HG03103 (cell line): ENCODE data around the gene DHRS13.
A peak's percentile ranks its signal among the peaks of the same experiment; 100 is the strongest.
"Not testable (repeated sequence)": the region's sequence is repeated elsewhere in the genome, so short reads cannot be mapped to it uniquely, and the experiment has no call there.

Experiments
- ATAC-seq: cut with Tn5 transposase; IDR thresholded peaks from one replicate; pipeline ENCODE4 v1.9.1; 2021; ENCODE audit warnings: low read depth; ENCODE audit not compliant: unreplicated experiment

The DHRS13 gene

DNA sequence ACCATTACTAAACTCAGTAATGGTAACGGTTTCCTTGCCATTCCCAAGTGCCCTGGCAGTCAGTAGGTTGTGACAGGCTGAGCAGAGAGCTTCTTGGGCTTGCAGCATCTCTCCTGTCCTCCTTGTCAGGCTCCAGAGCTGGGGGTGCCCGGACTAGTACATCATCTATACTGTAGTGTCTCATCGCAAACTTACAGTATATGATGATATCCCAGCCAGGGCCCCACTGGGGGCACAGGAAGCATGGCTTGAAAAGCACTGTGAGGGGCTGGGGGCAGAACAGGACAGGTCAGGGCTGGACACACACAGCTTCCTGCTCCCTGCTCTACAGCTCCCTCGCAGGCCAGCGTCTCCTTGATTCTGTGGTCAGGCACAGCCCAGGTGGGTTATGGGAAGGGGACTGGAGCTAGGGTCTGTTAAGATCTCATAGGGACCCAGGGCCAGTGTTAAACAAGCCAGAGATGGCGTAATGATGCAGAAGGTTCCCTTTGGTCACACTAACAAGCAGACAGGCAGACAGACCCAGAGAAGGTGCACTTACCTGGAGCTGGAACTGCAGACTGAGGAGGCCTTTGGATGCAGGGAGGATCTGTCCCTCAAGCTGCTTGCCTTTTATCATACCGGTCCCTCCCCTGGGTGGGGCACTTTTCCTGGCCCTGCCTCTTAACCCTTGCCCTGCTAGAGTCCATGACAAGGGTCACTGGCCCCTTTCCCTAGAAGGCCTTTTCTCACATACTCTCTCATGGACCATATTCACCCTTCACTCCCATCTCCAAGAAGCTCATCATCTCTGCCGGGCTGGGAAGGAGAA lies 41.3 kb downstream of the DHRS13 start:
- ATAC-seq: no peak

DNA sequence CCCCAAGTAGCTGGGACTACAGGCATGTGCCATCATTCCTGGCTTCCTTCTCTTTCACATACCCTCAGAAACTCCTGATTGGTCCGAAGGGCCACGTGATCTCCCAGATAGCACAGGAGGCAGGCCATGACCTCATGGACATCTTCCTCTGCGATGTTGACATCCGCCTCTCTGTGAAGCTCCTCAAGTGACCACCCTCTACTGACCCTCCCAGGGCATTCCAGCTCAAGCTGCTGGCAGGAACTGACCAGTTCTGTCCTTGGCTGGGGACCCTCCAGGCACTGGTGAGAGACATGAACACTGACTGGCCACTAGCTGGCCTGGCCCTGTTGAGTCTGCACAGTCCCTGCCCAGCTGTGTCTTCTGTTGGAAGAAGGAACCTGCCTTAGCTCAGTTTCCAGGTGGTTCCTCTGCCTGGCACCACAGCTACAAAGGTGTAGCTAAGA lies 42.5 kb downstream of the DHRS13 start:
- ATAC-seq: no peak

DNA sequence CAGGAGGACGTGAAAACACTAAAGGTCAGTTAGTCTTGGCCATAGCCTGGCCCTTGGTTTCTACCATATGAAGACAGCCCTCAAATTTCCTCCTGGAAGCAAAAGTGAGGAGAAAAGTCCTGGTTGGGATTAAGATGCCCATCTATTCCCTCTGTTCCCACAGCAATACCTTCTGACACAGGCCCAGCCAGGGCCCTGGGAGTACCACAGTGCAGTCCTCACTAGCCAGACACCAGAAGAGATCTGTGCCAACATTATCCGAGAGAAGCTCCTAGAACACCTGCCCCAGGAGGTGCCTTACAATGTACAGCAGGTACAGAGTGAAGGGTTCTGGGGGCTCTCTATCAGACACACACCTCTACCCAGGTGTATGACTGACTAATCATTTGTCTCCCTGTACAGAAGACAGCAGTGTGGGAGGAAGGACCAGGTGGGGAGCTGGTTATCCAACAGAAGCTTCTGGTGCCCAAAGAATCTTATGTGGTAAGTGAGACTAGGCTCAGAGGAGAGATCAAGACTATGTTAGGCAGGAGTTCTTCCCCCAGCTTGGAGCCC lies 44.0 kb downstream of the DHRS13 start:
- no peak for ATAC-seq

- no peak for ATAC-seq
Observed at GRCh38 chr17:28857905-28858800, 44.7 kb downstream of the DHRS13 start.

DNA sequence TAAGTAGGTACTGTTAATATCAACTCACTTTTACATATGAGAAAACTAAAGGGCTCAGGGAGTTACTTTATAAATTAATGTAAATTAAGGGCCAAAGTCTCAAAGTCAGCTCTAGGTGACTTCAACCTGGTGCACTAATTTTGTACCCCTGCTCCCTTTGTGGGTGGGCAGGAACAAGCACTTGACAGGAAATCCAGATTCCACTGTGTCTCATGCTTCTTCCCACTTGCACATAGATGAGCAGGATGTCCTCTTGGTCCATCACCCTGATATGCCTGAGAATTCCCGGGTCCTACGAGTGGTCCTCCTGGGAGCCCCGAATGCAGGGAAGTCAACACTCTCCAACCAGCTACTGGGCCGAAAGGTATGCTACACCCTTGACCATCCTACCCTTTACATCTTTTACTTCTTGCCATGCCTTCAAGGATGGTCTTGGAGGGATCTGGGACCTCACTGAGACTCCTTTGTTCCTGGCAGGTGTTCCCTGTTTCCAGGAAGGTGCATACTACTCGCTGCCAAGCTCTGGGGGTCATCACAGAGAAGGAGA lies 46.8 kb downstream of the DHRS13 start:
- ATAC-seq: no peak

- ATAC-seq: no peak
Observed at GRCh38 chr17:28855336-28855679, 47.6 kb downstream of the DHRS13 start.

GRCh38 chr17:28854457-28855335 lies 48.2 kb downstream of the DHRS13 start, which contains the start of gene ERAL1:
TSS of gene ERAL1 (plus strand) at chr17:28855016. CDS start at chr17:28855035, 19 bp downstream.
- peak; percentile 93 for ATAC-seq

- ATAC-seq: no peak
Observed at GRCh38 chr17:28853295-28853694, 49.6 kb downstream of the DHRS13 start.

GRCh38 chr17:28849281-28849680 lies 53.6 kb downstream of the DHRS13 start:
- ATAC-seq: no peak

DNA sequence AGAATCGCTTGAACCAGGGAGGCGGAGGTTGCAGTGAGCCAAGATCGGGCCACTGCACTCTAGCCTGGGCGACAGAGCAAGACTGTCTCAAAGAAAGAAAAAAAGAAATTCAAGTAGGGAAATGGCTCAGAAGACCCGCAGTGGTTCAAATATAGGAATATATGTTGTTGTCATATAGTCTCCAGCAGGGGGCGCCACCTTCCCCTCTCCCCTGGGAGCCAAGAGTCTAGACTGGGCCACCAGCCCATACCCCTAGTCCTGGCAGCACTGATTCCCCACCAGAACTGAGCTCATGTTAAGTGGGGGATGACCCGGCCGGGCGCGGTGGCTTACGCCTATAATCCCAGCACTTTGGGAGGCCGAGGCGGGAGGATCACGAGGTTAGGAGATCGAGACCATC lies 54.2 kb downstream of the DHRS13 start:
- not testable (repeated sequence) for ATAC-seq
